Mesenchymal stem cell (in vitro differentiated cells and primary cell): ENCODE measurements around the gene PABPN1.

ENCODE experiments used
- DNase-seq: peaks from one replicate; pipeline ENCODE4 v3.0.0-alpha.2; 2013
- H2AFZ ChIP-seq: one replicate; pipeline ENCODE4 v1.6.1; 2013; ENCODE audit warnings: low read depth, mild to moderate bottlenecking, control low read depth, inconsistent platforms, low read length, moderate library complexity
- H2AK5ac ChIP-seq: 2 replicates; pipeline ENCODE4 v1.6.1; 2013; ENCODE audit warnings: low read length, moderate library complexity, mild to moderate bottlenecking, inconsistent platforms; ENCODE audit not compliant: severe bottlenecking
- H2BK120ac ChIP-seq: one replicate; pipeline ENCODE4 v1.6.1; 2013; ENCODE audit warnings: low read depth, mild to moderate bottlenecking, inconsistent platforms, low read length, moderate library complexity
- H2BK12ac ChIP-seq, 2 experiments: one replicate each; pipeline ENCODE4 v1.6.1; 2013; ENCODE audit warnings: inconsistent platforms in 2 of 2, low read length in 2 of 2, mild to moderate bottlenecking in 2 of 2, moderate library complexity in 2 of 2, control low read depth in 1 of 2
- H2BK15ac ChIP-seq: one replicate; pipeline ENCODE4 v1.6.1; 2013; ENCODE audit warnings: mild to moderate bottlenecking, low read depth, inconsistent platforms; ENCODE audit not compliant: poor library complexity, severe bottlenecking
- H2BK5ac ChIP-seq: 2 replicates; pipeline ENCODE4 v1.6.1; 2013; ENCODE audit warnings: low read depth, mild to moderate bottlenecking, low read length, control low read depth, inconsistent platforms; ENCODE audit not compliant: poor library complexity, severe bottlenecking
- H3K14ac ChIP-seq, 2 experiments: one replicate each; pipeline ENCODE4 v1.6.1; 2013; ENCODE audit warnings: inconsistent platforms in 2 of 2, low read length in 2 of 2, control low read depth in 1 of 2, mild to moderate bottlenecking in 1 of 2, moderate library complexity in 1 of 2
- H3K18ac ChIP-seq, 2 experiments: one replicate each; pipeline ENCODE4 v1.6.1; 2013; ENCODE audit warnings: inconsistent platforms in 2 of 2, low read length in 2 of 2, control low read depth in 1 of 2, low read depth in 1 of 2, mild to moderate bottlenecking in 1 of 2
- H3K23ac ChIP-seq, 2 experiments: one replicate each; pipeline ENCODE4 v1.6.1; 2013; ENCODE audit warnings: inconsistent platforms in 2 of 2, low read length in 2 of 2, mild to moderate bottlenecking in 2 of 2, moderate library complexity in 2 of 2, control low read depth in 1 of 2
- H3K27ac ChIP-seq: 2 replicates; pipeline ENCODE4 v1.5.1; 2013; ENCODE audit warnings: mild to moderate bottlenecking, moderate library complexity, low read length, control low read depth, inconsistent platforms; ENCODE audit not compliant: poor library complexity, severe bottlenecking
- H3K27me3 ChIP-seq, 2 experiments: 2 replicates each; pipeline versions ENCODE4 v1.6.1 to v1.7.0; 2013; ENCODE audit warnings: low read length in 2 of 2, mild to moderate bottlenecking in 2 of 2, moderate library complexity in 2 of 2, control low read depth in 1 of 2, inconsistent platforms in 1 of 2; ENCODE audit not compliant: control insufficient read depth in 1 of 2, insufficient read depth in 1 of 2
- H3K36me3 ChIP-seq, 2 experiments: 2 replicates each; pipeline versions ENCODE4 v1.6.1 to v1.7.0; 2013; ENCODE audit warnings: low read length in 2 of 2, control low read depth in 1 of 2, inconsistent platforms in 1 of 2, low read depth in 1 of 2, mild to moderate bottlenecking in 1 of 2; ENCODE audit not compliant: insufficient read depth in 2 of 2, control insufficient read depth in 1 of 2
- H3K4ac ChIP-seq, 2 experiments: one replicate each; pipeline ENCODE4 v1.6.1; 2013; ENCODE audit warnings: inconsistent platforms in 2 of 2, low read length in 2 of 2, mild to moderate bottlenecking in 2 of 2, moderate library complexity in 2 of 2, control low read depth in 1 of 2, low read depth in 1 of 2
- H3K4me1 ChIP-seq: 2 replicates; pipeline ENCODE4 v1.6.1; 2013; ENCODE audit warnings: low read depth, low read length, control low read depth; ENCODE audit not compliant: control insufficient read depth, insufficient read depth
- H3K4me2 ChIP-seq: 2 replicates; pipeline ENCODE4 v1.6.1; 2013; ENCODE audit warnings: low read length, mild to moderate bottlenecking, inconsistent platforms; ENCODE audit not compliant: poor library complexity, severe bottlenecking
- H3K4me3 ChIP-seq, 2 experiments: 2 replicates each; pipeline versions ENCODE4 v1.5.1 to v1.7.0; 2013; ENCODE audit warnings: low read length in 2 of 2, mild to moderate bottlenecking in 2 of 2, control low read depth in 1 of 2, low read depth in 1 of 2; ENCODE audit not compliant: insufficient read depth in 1 of 2
- H3K79me1 ChIP-seq: replicated peaks from 2 replicates; pipeline ENCODE4 v1.6.1; 2013; ENCODE audit warnings: mild to moderate bottlenecking, control low read depth, low read length, inconsistent platforms; ENCODE audit not compliant: poor library complexity, severe bottlenecking
- H3K9ac ChIP-seq: 2 replicates; pipeline ENCODE4 v1.7.0; 2013; ENCODE audit warnings: mild to moderate bottlenecking, low read length, moderate library complexity
- H3K9me3 ChIP-seq: 2 replicates; pipeline ENCODE4 v1.7.0; 2013; ENCODE audit warnings: mild to moderate bottlenecking, low read length; ENCODE audit not compliant: control insufficient read depth
- H4K8ac ChIP-seq: one replicate; pipeline ENCODE4 v1.6.1; 2013; ENCODE audit warnings: inconsistent platforms, mild to moderate bottlenecking, low read length, moderate library complexity
- H4K91ac ChIP-seq: one replicate; pipeline ENCODE4 v1.6.1; 2013; ENCODE audit warnings: mild to moderate bottlenecking, low read length, inconsistent platforms
- WGBS: methylation state at CpG from one replicate; pipeline ENCODE4 v1.1.7; 2013; ENCODE audit warnings: mixed read lengths; 5-methylcytosine and 5-hydroxymethylcytosine counted together

Gene PABPN1

DNA sequence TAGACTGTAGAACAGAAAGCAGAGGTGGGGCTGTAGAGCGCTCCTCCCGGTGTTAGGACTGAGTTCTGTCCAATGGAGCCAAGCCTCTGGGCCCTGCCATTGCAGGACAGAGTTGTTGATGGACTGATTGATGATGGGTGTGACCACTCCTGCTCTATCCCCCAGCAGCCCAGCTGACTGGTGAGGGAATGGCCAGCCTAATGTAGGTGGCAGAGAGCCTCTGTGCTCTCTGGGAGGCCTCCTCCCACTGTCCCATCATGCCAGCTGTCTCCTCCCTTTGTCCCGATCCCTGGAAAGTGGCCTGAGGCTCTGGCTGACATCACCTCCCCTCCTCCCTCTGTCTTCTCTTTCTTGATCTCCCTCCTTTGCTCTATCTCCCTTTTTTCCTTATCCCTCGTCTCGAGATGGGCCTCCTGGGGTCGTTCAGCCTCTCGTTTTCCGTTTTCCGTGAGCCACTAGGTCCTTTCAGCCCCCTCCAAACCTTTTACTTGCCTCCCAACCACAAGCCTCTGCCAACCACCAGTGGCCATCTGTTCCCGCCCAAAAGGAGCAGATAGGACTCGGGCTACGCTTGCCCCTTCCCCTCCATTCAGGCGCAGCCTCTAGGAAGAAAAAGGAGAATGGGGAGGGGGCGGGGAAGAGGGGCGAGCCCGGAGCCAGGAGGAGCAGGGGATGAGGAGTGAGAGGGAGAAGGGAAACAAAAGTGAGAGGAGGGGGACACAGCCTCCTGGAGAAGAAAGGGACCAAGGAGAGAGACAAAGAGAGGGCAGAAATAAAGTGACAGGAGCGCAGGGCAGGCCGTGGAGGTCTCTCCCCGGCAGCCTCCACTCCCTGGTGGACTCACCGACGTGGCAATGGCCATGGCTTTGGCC, 43.1 kb downstream of the PABPN1 start:
- H4K91ac ChIP-seq = peak overlapping the region; percentile 47
- H3K18ac ChIP-seq = peak overlapping the region; percentile 54 to 98
- no peak overlapping the region for H3K23ac ChIP-seq
- peaks cover 21% of the 10 kb centered on the region for H3K4me1 ChIP-seq
- peak overlapping the region; percentile 39 for H4K8ac ChIP-seq
- H2BK15ac ChIP-seq = no peak overlapping the region
- peak overlapping the region; percentile 93 for H3K4me2 ChIP-seq
- peak overlapping the region; percentile 65 to 66 for H3K4me3 ChIP-seq
- peaks cover 14 to 44% of the 10 kb centered on the region in 2 experiments for H3K27me3 ChIP-seq
- no peak overlapping the region for H2BK120ac ChIP-seq
- H2BK12ac ChIP-seq = peak overlapping the region in 1 of 2 experiments; percentile 60
- peaks cover 23% of the 10 kb centered on the region for H3K79me1 ChIP-seq
- peaks cover 0 to 13% of the 10 kb centered on the region in 2 experiments for H3K36me3 ChIP-seq
- peak overlapping the region; percentile 66 for H2AFZ ChIP-seq
- H3K9me3 ChIP-seq = no peaks in the 10 kb centered on the region
- H3K9ac ChIP-seq = peak overlapping the region; percentile 92
- peak overlapping the region; percentile 69 to 93 for H3K4ac ChIP-seq
- peak overlapping the region in 1 of 2 experiments; percentile 81 for H3K14ac ChIP-seq
- H2AK5ac ChIP-seq = no peak overlapping the region
- H2BK5ac ChIP-seq = no peak overlapping the region
- WGBS = 8% methylated on average over 21 of the region's 21 CpGs
- no peak overlapping the region for H3K27ac ChIP-seq
- DNase-seq = peak; percentile 60

DNA sequence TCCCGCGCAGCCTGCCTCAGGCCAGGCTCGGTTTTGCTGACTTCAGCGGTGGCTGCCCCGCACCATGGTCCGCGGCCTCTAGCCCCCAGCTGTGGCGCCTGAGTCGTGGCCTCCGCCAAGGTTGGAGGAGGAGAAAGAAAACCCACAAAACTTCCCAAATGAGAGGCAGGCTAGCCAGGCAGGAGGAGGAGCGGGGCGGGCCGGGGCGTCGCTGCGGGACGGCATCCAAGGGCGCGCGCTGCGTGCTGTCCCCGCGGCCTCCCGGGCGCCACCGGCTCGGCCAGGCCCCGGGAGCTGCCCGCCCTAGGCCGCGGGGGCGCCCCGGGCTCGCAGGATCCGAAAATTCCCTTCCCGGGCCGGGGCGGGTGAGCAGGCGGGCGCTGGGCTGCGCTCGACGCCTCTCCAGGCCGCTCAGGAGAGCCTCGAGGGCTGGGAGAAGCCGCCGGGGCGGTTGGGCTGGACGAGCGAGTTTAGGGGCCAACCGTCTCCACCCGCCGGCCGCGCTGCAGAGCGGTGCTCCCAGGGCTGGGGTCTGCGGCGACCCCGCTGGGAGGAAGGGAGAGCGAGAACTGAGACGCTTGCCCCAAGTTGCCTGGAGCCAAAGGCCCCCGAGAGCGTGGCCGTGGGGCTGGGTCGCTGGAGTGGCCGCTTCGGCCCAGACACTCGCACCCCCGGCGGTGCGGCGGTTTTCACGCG, 43.9 kb downstream of the PABPN1 start, which contains the start of gene EFS:
EFS (minus strand) TSS at position 137 of the 696 bp plus-strand sequence. CDS start 147 bp downstream, outside the sequence.
- Histone ChIP-seq H2BK12ac (peak within 1 kb of the TSS in 1 of 2 experiments; percentile 75), H4K8ac (peak within 1 kb of the TSS; percentile 39), H3K4me1 (peaks cover 21% of the 10 kb centered on the region), H3K36me3 (peaks cover 0 to 6% of the 10 kb centered on the region in 2 experiments), H3K4ac (peak within 1 kb of the TSS; percentile 69 to 93), H3K27ac (peak within 1 kb of the TSS; percentile 18), H3K18ac (peak within 1 kb of the TSS; percentile 54 to 98), H3K14ac (peak within 1 kb of the TSS; percentile 81 to 83), H2AFZ (peak within 1 kb of the TSS; percentile 66), H4K91ac (peak within 1 kb of the TSS; percentile 47), H3K23ac (peak within 1 kb of the TSS in 1 of 2 experiments; percentile 32), H3K27me3 (peaks cover 22 to 49% of the 10 kb centered on the region in 2 experiments), H2AK5ac (no peak within 1 kb of the TSS), H2BK5ac (peak within 1 kb of the TSS; percentile 20), H2BK15ac (peak within 1 kb of the TSS; percentile 91), H3K79me1 (peaks cover 19% of the 10 kb centered on the region), H3K9me3 (no peaks in the 10 kb centered on the region), H3K4me2 (peak within 1 kb of the TSS; percentile 93), H3K4me3 (peak within 1 kb of the TSS; percentile 65 to 66), H2BK120ac (peak within 1 kb of the TSS; percentile 74), H3K9ac (peak within 1 kb of the TSS; percentile 92)
- DNase-seq = peak; percentile 52
- WGBS = 1% methylated on average over 46 of the region's 74 CpGs

DNA sequence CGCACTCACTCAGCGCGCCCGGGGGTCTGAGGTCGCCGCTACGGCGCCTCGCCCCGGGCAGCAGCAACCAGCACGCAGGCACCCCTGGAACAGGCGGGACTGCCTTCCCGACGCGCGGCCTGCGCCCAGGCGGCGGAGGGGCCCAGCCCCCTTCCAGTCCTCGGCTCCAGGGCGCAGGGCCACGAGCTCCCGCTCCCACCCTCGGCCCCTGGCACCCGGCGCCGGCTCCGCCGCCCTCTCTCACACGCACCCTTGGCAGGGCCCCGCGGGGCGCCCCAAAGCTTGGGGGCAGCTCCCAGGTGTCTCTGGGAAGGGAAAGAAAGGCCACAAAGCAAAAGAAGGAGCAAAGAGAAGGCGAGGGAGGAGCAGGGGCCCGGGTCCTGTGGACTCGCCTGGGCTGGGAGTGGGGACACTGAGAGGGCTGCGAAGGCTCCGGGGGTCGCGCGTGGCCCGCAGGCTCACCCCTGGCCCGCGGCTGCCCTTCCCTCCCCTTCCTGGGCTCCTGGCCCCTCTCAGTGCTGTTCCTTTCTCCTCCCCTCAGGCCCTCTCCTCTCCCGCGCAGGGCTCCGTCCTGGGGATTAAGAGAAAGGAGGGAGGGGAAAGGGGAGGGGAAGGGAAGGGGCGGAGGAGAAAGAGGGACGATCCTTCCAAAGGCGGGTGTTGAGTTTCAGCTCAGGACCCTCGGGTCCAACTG, 44.6 kb downstream of the PABPN1 start:
- H3K9ac ChIP-seq = peak overlapping the region; percentile 92
- peak overlapping the region; percentile 39 for H4K8ac ChIP-seq
- peaks cover 18% of the 10 kb centered on the region for H3K4me1 ChIP-seq
- no peaks in the 10 kb centered on the region for H3K36me3 ChIP-seq
- H2AFZ ChIP-seq = peak overlapping the region; percentile 51
- H2BK5ac ChIP-seq = peak overlapping the region; percentile 20
- H2BK15ac ChIP-seq = peak overlapping the region; percentile 91
- H3K23ac ChIP-seq = peak overlapping the region in 1 of 2 experiments; percentile 32
- H4K91ac ChIP-seq = peak overlapping the region; percentile 47
- peaks cover 28 to 55% of the 10 kb centered on the region in 2 experiments for H3K27me3 ChIP-seq
- peak overlapping the region; percentile 54 to 98 for H3K18ac ChIP-seq
- H3K4ac ChIP-seq = peak overlapping the region; percentile 69 to 81
- peak; percentile 85 for DNase-seq
- H2BK12ac ChIP-seq = peak overlapping the region in 1 of 2 experiments; percentile 75
- H3K4me2 ChIP-seq = peak overlapping the region; percentile 93
- peak overlapping the region; percentile 74 for H2BK120ac ChIP-seq
- H2AK5ac ChIP-seq = no peak overlapping the region
- peak overlapping the region; percentile 44 to 65 for H3K4me3 ChIP-seq
- under 1% methylated on average over 36 of the region's 51 CpGs for WGBS
- peak overlapping the region; percentile 18 for H3K27ac ChIP-seq
- no peaks in the 10 kb centered on the region for H3K9me3 ChIP-seq
- H3K79me1 ChIP-seq = peaks cover 12% of the 10 kb centered on the region
- peak overlapping the region in 1 of 2 experiments; percentile 68 for H3K14ac ChIP-seq
